SK-N-SH treated with all-trans-retinoic acid at 6 μM for 48 hours (cell line): Measurements from ENCODE around the gene DUSP2.

ENCODE experiments used
- ATAC-seq: fragments of 200-7000 bp; cut with Tn5 transposase; 3 replicates; pipeline ENCODE4 v1.9.1; 2020; ENCODE audit warnings: mild to moderate bottlenecking, moderate library complexity
- ARNTL ChIP-seq: fragments of 450-650 bp; formaldehyde crosslinking; IDR thresholded peaks from 2 replicates; pipeline ENCODE4 v1.5.0; 2020; ENCODE audit warnings: low read depth, mild to moderate bottlenecking, moderate library complexity, borderline replicate concordance
- BACH2 ChIP-seq: fragments of 250-450 bp; sonication (Bioruptor Pico); IDR thresholded peaks from 2 replicates; pipeline ENCODE4 v1.9.0; 2021; ENCODE audit warnings: mild to moderate bottlenecking, borderline replicate concordance
- CSDC2 ChIP-seq: fragments of 250-450 bp; sonication (Bioruptor Pico); IDR thresholded peaks from 2 replicates; pipeline ENCODE4 v1.5.0; 2020; ENCODE audit warnings: mild to moderate bottlenecking, moderate library complexity
- ESRRG ChIP-seq: fragments of 250-450 bp; sonication (Bioruptor Pico); IDR thresholded peaks from 2 replicates; pipeline ENCODE4 v1.6.1; 2021; ENCODE audit warnings: mild to moderate bottlenecking
- GLIS3 ChIP-seq: fragments of 250-450 bp; sonication (Bioruptor Pico); IDR thresholded peaks from 2 replicates; pipeline ENCODE4 v1.5.0; 2020; ENCODE audit warnings: mild to moderate bottlenecking, moderate library complexity
- ISL1 ChIP-seq: fragments of 250-450 bp; sonication (Bioruptor Pico); IDR thresholded peaks from 2 replicates; pipeline ENCODE4 v2.1.2; 2022; ENCODE audit warnings: mild to moderate bottlenecking, moderate library complexity
- PPARA ChIP-seq: fragments of 250-450 bp; sonication (Bioruptor Pico); IDR thresholded peaks from 2 replicates; pipeline ENCODE4 v1.5.0; 2020; ENCODE audit warnings: mild to moderate bottlenecking, borderline replicate concordance
- SNAI2 ChIP-seq: fragments of 250-450 bp; sonication (Bioruptor Pico); IDR thresholded peaks from 2 replicates; pipeline ENCODE4 v1.5.0; 2020; ENCODE audit warnings: mild to moderate bottlenecking, moderate library complexity
- TCF4 ChIP-seq: fragments of 250-450 bp; sonication (Bioruptor Pico); IDR thresholded peaks from 2 replicates; pipeline ENCODE4 v1.8.0; 2021; ENCODE audit warnings: mild to moderate bottlenecking, moderate library complexity, borderline replicate concordance
- TOX ChIP-seq: fragments of 250-450 bp; sonication (Bioruptor Pico); IDR thresholded peaks from 2 replicates; pipeline ENCODE4 v1.8.0; 2021; ENCODE audit warnings: mild to moderate bottlenecking, moderate library complexity, borderline replicate concordance
- ZC3H10 ChIP-seq: fragments of 250-450 bp; sonication (Bioruptor Pico); IDR thresholded peaks from 2 replicates; pipeline ENCODE4 v1.5.1; 2021; ENCODE audit warnings: mild to moderate bottlenecking, moderate library complexity
- ZFP3 ChIP-seq: fragments of 250-450 bp; sonication (Bioruptor Pico); IDR thresholded peaks from 2 replicates; pipeline ENCODE4 v1.5.0; 2020; ENCODE audit warnings: mild to moderate bottlenecking, moderate library complexity
- ZFP30 ChIP-seq: fragments of 450-650 bp; formaldehyde crosslinking; IDR thresholded peaks from 2 replicates; pipeline ENCODE4 v1.5.0; 2022; ENCODE audit warnings: mild to moderate bottlenecking, moderate library complexity
- ZNF70 ChIP-seq: fragments of 450-650 bp; formaldehyde crosslinking; IDR thresholded peaks from 2 replicates; pipeline ENCODE4 v1.5.0; 2020; ENCODE audit warnings: mild to moderate bottlenecking, moderate library complexity
- TF ChIP-seq, protein P1 (sequence below): fragments of 250-450 bp; sonication (Bioruptor Pico); IDR thresholded peaks from 2 replicates; pipeline ENCODE4 v1.8.0; 2021; ENCODE audit warnings: low read depth, mild to moderate bottlenecking, moderate library complexity, borderline replicate concordance
- TF ChIP-seq, protein P2 (sequence below): fragments of 250-450 bp; sonication (Bioruptor Pico); IDR thresholded peaks from 2 replicates; pipeline ENCODE4 v1.5.0; 2020; ENCODE audit warnings: mild to moderate bottlenecking, moderate library complexity
- TF ChIP-seq, protein P3 (sequence below): fragments of 250-450 bp; sonication (Bioruptor Pico); IDR thresholded peaks from 2 replicates; pipeline ENCODE4 v1.5.1; 2021; ENCODE audit warnings: mild to moderate bottlenecking, moderate library complexity
- TF ChIP-seq, protein P4 (sequence below): fragments of 250-450 bp; sonication (Bioruptor Pico); IDR thresholded peaks from 2 replicates; pipeline ENCODE4 v1.5.1; 2020; ENCODE audit warnings: low read depth, mild to moderate bottlenecking, moderate library complexity

The DUSP2 gene

DNA sequence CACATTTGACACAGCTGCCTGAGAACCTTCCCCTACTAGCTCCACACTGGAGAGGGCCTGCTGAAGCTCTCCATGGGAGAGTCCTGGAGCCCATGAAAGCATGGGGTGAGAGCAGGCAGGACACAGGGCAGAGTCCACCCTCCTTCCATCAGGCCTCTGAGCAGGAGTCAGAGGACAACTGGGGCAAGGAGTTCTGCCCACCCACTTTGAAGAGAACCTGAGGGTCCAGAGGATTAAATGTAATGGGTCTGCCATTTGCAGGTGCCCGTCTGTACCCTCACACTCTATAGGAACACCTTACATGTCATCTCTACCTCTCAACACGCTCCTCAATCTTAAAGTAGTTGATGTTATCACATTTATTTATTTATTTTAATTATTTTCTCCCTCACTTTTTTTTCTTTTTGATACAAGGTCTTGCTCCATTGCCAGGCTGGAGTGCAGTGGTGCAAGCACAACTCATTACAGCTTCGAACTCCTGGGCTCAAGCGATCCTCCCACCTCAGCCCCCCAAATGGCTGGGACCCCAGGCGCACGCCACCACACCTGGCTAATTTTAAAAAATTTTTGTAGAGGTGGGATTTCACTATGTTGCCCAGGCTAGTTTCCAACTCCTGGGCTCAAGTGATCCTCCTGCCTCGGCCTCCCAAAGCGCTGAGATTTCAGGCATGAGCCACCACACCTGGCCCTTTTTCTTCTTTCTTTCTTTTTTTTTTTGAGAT is 39.1 kb downstream of the DUSP2 start:
- no peak for ATAC-seq
- TF ChIP-seq ZFP3 (CRISPR knock-in tag) (no peak), ARNTL (CRISPR knock-in tag) (no peak), GLIS3 (no peak), BACH2 (CRISPR knock-in tag) (no peak), TOX (CRISPR knock-in tag) (no peak), ZC3H10 (CRISPR knock-in tag) (no peak), ESRRG (CRISPR knock-in tag) (no peak), CSDC2 (CRISPR knock-in tag) (no peak), PPARA (no peak)
- TF ChIP-seq, protein P1, sequence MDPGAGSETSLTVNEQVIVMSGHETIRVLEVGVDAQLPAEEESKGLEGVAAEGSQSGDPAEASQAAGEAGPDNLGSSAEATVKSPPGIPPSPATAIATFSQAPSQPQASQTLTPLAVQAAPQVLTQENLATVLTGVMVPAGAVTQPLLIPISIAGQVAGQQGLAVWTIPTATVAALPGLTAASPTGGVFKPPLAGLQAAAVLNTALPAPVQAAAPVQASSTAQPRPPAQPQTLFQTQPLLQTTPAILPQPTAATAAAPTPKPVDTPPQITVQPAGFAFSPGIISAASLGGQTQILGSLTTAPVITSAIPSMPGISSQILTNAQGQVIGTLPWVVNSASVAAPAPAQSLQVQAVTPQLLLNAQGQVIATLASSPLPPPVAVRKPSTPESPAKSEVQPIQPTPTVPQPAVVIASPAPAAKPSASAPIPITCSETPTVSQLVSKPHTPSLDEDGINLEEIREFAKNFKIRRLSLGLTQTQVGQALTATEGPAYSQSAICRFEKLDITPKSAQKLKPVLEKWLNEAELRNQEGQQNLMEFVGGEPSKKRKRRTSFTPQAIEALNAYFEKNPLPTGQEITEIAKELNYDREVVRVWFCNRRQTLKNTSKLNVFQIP (CRISPR knock-in tag): no peak
- TF ChIP-seq, protein P2, sequence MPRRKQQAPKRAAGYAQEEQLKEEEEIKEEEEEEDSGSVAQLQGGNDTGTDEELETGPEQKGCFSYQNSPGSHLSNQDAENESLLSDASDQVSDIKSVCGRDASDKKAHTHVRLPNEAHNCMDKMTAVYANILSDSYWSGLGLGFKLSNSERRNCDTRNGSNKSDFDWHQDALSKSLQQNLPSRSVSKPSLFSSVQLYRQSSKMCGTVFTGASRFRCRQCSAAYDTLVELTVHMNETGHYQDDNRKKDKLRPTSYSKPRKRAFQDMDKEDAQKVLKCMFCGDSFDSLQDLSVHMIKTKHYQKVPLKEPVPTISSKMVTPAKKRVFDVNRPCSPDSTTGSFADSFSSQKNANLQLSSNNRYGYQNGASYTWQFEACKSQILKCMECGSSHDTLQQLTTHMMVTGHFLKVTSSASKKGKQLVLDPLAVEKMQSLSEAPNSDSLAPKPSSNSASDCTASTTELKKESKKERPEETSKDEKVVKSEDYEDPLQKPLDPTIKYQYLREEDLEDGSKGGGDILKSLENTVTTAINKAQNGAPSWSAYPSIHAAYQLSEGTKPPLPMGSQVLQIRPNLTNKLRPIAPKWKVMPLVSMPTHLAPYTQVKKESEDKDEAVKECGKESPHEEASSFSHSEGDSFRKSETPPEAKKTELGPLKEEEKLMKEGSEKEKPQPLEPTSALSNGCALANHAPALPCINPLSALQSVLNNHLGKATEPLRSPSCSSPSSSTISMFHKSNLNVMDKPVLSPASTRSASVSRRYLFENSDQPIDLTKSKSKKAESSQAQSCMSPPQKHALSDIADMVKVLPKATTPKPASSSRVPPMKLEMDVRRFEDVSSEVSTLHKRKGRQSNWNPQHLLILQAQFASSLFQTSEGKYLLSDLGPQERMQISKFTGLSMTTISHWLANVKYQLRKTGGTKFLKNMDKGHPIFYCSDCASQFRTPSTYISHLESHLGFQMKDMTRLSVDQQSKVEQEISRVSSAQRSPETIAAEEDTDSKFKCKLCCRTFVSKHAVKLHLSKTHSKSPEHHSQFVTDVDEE (CRISPR knock-in tag): no peak

DNA sequence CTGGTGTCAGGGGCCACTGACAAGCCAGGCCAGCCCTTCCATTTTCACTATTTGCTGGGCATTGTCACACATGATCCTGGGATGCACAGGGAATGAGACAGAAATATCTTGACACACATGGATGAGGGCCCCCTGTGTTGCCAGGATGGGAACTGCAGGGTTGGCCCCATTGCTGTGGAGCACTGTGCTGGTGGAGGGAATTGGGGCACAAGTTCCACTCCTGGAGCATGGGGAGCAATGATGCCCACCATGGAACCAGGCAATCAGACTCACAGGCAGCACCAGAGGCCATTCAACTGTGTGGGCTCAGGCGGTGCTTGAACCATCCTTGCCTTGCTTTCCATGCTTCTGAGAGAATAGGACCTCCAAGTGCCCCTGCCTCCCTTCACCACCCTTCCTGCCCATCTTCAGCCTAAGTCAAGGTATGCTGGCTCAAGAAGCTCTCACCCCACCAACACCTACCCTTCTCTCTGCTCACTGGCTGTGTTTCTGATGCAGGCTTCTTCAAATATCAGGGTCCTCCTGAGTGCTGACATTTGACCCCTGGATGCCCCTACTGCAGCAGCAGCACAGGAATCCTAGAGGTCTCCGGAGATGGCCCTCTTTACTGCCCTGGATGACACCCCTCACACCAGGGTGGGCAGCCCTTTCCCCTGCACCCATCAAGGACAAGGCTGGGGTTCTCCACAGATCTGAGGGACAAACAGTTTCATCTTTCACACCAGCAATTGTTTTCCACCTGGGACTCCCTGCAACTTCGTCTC is 39.9 kb downstream of the DUSP2 start:
- no peak for TF ChIP-seq ESRRG (CRISPR knock-in tag)
- TF ChIP-seq, protein P2 (CRISPR knock-in tag): no peak
- no peak for TF ChIP-seq TCF4
- no peak for TF ChIP-seq ARNTL (CRISPR knock-in tag)
- TF ChIP-seq TOX (CRISPR knock-in tag): no peak
- no peak for TF ChIP-seq GLIS3
- no peak for TF ChIP-seq CSDC2 (CRISPR knock-in tag)
- no peak for TF ChIP-seq ZFP3 (CRISPR knock-in tag)
- TF ChIP-seq SNAI2 (CRISPR knock-in tag): no peak
- no peak for TF ChIP-seq ISL1 (CRISPR knock-in tag)
- no peak for TF ChIP-seq ZNF70 (CRISPR knock-in tag)
- TF ChIP-seq, protein P3, sequence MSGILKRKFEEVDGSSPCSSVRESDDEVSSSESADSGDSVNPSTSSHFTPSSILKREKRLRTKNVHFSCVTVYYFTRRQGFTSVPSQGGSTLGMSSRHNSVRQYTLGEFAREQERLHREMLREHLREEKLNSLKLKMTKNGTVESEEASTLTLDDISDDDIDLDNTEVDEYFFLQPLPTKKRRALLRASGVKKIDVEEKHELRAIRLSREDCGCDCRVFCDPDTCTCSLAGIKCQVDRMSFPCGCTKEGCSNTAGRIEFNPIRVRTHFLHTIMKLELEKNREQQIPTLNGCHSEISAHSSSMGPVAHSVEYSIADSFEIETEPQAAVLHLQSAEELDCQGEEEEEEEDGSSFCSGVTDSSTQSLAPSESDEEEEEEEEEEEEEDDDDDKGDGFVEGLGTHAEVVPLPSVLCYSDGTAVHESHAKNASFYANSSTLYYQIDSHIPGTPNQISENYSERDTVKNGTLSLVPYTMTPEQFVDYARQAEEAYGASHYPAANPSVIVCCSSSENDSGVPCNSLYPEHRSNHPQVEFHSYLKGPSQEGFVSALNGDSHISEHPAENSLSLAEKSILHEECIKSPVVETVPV (CRISPR knock-in tag): no peak
- no peak for TF ChIP-seq ZFP30 (CRISPR knock-in tag)
- TF ChIP-seq, protein P1 (CRISPR knock-in tag): no peak
- no peak for TF ChIP-seq PPARA
- TF ChIP-seq, protein P4, sequence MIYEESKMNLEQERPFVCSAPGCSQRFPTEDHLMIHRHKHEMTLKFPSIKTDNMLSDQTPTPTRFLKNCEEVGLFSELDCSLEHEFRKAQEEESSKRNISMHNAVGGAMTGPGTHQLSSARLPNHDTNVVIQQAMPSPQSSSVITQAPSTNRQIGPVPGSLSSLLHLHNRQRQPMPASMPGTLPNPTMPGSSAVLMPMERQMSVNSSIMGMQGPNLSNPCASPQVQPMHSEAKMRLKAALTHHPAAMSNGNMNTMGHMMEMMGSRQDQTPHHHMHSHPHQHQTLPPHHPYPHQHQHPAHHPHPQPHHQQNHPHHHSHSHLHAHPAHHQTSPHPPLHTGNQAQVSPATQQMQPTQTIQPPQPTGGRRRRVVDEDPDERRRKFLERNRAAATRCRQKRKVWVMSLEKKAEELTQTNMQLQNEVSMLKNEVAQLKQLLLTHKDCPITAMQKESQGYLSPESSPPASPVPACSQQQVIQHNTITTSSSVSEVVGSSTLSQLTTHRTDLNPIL (CRISPR knock-in tag): no peak
- TF ChIP-seq BACH2 (CRISPR knock-in tag): no peak
- ATAC-seq: no peak
